Adrenal gland (tissue), 5 donors: ENCODE data around the gene CACNG7.

Experiments used
- POLR2A ChIP-seq, 2 donors: fragments of 450-650 bp; IDR thresholded peaks; one replicate each; pipeline ENCODE4 v1.6.1; 2017; ENCODE audit warnings: antibody characterized with exemption in 2 of 2, mild to moderate bottlenecking in 2 of 2, moderate library complexity in 1 of 2
- TF ChIP-seq, protein P1 (sequence below), 6 experiments: fragments of 450-650 bp in 4 of 6; fragments of 200-600 bp in 2 of 6; sonication (generic) in 1 of 6; IDR thresholded peaks; 1 replicate in 5 of 6; 2 replicates in 1 of 6; pipeline versions ENCODE4 v1.5.1 to v1.8.0; 2016 to 2021; ENCODE audit warnings: antibody characterized with exemption in 6 of 6, mild to moderate bottlenecking in 2 of 6, moderate library complexity in 1 of 6
- donor health status: DM: no; HTN: no; CAD: no.

DNA sequence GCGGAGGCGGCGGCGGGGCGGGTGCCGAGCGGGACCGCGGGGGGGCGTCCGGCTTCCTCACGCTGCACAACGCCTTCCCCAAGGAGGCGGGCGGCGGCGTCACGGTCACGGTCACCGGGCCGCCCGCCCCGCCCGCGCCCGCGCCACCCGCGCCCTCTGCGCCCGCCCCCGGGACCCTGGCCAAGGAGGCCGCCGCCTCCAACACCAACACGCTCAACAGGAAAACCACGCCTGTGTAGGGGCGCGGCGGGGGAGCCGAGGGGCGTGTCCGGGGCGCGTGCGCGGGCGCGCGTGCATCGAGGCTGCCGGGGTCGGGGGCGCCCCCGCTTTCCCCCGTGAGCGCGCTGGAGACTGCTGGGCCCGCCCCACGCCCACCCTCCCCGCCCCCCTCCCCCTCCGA lies 73.5 kb downstream of the CACNG7 start:
- TF ChIP-seq, protein P1, sequence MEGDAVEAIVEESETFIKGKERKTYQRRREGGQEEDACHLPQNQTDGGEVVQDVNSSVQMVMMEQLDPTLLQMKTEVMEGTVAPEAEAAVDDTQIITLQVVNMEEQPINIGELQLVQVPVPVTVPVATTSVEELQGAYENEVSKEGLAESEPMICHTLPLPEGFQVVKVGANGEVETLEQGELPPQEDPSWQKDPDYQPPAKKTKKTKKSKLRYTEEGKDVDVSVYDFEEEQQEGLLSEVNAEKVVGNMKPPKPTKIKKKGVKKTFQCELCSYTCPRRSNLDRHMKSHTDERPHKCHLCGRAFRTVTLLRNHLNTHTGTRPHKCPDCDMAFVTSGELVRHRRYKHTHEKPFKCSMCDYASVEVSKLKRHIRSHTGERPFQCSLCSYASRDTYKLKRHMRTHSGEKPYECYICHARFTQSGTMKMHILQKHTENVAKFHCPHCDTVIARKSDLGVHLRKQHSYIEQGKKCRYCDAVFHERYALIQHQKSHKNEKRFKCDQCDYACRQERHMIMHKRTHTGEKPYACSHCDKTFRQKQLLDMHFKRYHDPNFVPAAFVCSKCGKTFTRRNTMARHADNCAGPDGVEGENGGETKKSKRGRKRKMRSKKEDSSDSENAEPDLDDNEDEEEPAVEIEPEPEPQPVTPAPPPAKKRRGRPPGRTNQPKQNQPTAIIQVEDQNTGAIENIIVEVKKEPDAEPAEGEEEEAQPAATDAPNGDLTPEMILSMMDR (IDR thresholded peaks at IDR 0.05): no peak
- no peak for TF ChIP-seq POLR2A (IDR thresholded peaks at IDR 0.05)
